Stimulated activated naive CD8-positive, alpha-beta T cell treated with anti-CD3 and anti-CD28 coated beads, Interleukin-15, amount 100 ng/mL, for 72 hours (primary cell): Measurements from ENCODE around the gene ZNF217.
A peak's percentile ranks its signal among the peaks of the same experiment; 100 is the strongest.
"Not testable (repeated sequence)": the region's sequence is repeated elsewhere in the genome, so short reads cannot be mapped to it uniquely, and the experiment has no call there.

Experiments used
- ATAC-seq: fragments of 150-1000 bp; cut with Tn5 transposase; 2 replicates; pipeline ENCODE4 v1.10.0; 2021; ENCODE audit warnings: mild to moderate bottlenecking, moderate library complexity
- DNase-seq, 2 donors: peaks; one replicate each; pipeline ENCODE4 v3.0.0; 2021 to 2022
- H3K27ac Mint-ChIP-seq, 2 donors: one replicate each; pipeline ENCODE4 v1.8.0; 2022; ENCODE audit warnings: mild to moderate bottlenecking in 2 of 2, mixed read lengths in 2 of 2, moderate library complexity in 2 of 2
- H3K27me3 Mint-ChIP-seq: one replicate; pipeline ENCODE4 v1.8.0; 2022; ENCODE audit warnings: mixed read lengths
- H3K4me1 Mint-ChIP-seq: one replicate; pipeline ENCODE4 v1.8.0; 2022; ENCODE audit warnings: mild to moderate bottlenecking, mixed read lengths
- H3K4me3 Mint-ChIP-seq, 2 donors: one replicate each; pipeline ENCODE4 v1.8.0; 2022; ENCODE audit warnings: mild to moderate bottlenecking in 2 of 2, mixed read lengths in 2 of 2, moderate library complexity in 1 of 2
- H3K9me3 Mint-ChIP-seq, 2 donors: one replicate each; pipeline ENCODE4 v1.8.0; 2022; ENCODE audit warnings: mixed read lengths in 2 of 2

The ZNF217 gene

DNA sequence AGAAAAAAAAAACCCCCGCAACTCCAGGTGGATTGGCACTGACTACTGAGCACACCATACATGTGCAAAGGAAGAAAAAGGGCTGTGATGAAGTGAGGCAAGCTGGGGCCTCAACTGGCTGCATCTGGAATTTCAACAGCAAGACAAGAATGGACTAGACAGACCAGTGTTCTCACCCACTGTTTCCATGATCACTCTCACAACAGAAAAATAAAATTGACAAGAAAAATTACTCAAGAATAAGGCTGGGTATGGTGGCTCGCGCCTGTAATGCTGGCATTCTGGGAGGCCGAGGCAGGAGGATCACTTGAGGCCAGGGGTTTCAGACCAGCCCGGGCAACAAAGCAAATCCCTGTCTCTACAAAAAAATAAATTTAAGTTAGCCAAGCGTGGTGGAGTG is 18.8 kb downstream of the ZNF217 start:
- Mint-ChIP-seq H3K4me1 (peaks cover 94% of the 10 kb centered on the region), H3K4me3 (peak overlapping the region; percentile 39 to 65), H3K27ac (peak overlapping the region; percentile 89 to 92), H3K27me3 (no peaks in the 10 kb centered on the region), H3K9me3 (no peaks in the 10 kb centered on the region)
- ATAC-seq (no peak), DNase-seq (no peak)

DNA sequence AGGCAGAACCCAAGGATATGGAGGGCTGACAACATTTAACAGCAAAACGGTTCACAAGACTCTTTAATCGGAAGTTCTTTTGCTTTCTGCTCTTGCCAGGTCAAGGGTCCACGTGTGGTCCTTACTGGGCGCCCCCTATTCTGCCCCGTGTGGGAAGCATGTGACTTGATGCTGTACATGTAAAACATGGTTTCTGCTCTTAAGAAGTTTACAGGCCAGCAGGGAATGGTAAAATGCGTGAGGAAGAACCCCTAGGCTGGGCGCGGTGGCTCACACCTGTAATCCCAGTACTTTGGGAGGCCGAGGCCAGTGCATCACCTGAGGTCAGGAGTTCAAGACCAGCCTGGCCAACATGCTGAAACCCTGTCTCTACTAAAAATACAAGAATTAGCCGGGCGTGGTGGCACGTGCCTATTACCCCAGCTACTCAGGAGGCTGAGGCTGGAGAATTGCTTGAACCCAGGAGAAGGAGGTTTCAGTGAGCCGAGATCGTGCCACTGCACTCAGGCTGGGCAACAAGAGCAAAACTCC is 19.3 kb downstream of the ZNF217 start:
- Mint-ChIP-seq H3K27ac (peak overlapping the region; percentile 89 to 92), H3K4me1 (peaks cover 93% of the 10 kb centered on the region), H3K27me3 (no peaks in the 10 kb centered on the region), H3K9me3 (no peaks in the 10 kb centered on the region), H3K4me3 (peak overlapping the region; percentile 3 to 39)
- DNase-seq, result no peak
- no peak for ATAC-seq

DNA sequence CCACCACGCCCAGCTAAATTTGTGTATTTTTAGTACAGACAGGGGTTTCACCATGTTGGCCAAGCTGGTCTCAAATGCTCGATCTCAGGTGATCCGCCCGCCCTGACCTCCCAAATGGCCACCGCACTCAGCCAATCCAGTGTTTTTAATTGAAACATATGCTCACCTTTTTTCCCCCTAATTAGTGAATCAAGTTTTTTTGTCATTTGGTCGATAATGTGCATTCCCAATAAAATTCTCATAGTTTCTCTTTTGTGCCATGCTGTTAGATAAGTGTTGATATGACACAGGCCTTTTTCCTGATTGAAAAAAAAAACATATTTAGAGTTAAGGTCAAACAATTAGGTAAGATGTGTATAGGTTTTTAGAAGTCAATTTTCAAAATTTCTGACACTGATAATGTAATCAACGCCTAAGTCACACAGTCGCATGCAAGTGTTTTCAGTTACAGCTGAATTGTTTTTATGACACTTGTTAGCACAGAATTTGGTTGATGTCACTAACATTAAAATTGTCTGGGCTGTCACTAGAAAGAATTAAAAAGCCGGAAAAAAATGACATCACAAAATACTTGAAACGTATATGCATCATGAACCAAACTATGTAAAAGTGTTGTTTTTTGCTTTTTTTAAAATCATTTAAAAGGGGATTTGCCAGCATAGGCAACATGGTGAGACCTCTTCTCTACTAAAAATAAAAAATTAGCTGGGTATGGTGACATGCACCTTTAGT is 21.9 kb downstream of the ZNF217 start:
- no peaks in the 10 kb centered on the region for H3K9me3 Mint-ChIP-seq
- peak overlapping the region in 1 of 2 donors; percentile 58 for H3K27ac Mint-ChIP-seq
- peaks cover 70% of the 10 kb centered on the region for H3K4me1 Mint-ChIP-seq
- ATAC-seq, result no peak
- H3K27me3 Mint-ChIP-seq, result no peaks in the 10 kb centered on the region
- H3K4me3 Mint-ChIP-seq, result no peak overlapping the region
- DNase-seq, result no peak

DNA sequence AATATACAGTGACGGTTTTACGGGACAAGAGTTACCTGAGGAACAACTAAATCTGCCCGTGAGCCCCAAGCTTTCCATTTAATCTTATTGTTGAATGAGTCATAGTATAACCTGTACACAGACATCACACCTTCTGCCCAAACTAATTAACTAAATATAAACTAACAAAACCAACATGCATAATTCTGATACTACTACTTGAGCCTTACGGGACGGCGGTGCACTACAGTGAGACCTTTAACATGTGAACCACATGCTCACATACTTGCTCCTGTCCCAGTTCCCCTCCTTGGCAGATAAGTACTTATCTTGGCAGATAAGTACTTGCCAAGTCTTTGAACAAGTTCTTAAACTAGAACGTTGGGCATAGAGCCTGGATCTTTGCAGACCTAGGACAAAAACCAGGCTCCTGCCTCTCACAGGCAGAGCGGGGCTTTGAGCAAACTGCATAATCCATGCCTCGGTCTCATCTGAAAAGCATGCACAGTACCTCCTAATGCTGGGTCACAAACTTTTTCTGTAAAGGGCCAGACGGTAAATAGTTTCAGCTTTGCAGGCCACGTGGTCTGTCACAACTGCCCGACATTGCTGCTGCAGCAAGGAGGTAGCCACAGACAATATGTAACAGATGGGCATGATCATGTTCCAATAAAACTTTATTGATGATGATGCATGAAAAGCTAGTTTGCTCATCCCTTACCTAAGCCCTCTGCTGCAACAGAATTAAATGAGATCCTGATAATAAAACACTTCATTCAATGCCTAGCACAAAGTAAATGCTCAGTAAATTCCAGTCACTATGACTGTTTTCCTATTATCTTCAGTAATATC is 23.0 kb downstream of the ZNF217 start:
- H3K27ac Mint-ChIP-seq, result peak overlapping the region; percentile 27 to 69
- no peaks in the 10 kb centered on the region for H3K9me3 Mint-ChIP-seq
- DNase-seq (no peak), ATAC-seq (peak; percentile 31)
- no peaks in the 10 kb centered on the region for H3K27me3 Mint-ChIP-seq
- H3K4me1 Mint-ChIP-seq, result peaks cover 59% of the 10 kb centered on the region
- H3K4me3 Mint-ChIP-seq, result no peak overlapping the region

DNA sequence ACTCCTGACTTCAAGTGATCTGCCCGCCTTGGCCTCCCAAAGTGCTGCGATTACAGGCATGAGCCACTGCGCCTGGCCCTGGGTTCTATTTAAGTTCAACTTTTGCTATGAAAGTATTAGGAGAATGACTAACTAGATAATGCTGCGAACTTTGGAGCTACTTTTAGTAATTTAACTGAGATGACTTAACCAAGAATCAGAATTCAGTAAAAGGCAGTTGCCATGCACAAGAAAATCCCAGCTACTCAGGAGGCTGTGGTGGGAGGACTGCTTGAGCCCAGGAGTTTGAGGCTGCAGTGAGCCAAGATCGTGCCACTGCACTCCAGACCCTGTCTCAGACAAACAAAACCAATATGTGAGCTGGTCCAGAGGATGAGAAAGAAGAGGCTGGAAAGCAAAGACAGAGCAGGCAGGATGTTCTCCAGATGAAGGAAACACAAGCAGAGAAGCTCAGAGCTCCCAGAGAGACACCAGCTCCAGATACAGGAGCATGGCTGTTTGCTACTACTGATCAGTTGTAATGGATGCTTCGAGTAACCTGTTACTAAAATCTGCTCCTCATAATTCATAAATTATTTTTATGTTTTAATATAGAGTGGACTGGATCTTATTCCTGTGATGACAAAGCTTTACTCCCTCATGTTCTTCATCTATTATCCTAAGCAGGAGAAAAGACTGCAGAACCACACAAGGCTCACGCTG is 23.9 kb downstream of the ZNF217 start:
- ATAC-seq, result no peak
- DNase-seq, result no peak

DNA sequence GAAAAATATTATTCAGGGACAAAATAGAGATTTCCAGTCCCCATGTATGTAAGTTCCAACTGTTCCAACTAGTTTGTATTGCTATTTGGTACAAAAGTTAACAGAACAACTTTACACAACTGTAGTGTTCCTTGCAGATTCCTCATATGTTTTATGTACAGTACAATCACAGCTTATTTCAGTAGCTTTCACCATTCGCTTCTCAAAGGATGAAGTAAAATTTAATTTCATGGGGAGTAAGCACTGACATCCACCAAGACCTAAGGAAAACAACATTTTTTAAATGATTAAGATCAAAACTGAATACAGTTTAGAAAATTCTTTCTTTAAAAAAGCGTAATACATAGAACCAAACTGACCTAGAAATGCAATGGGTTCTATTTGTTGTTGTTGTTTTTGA is 24.6 kb downstream of the ZNF217 start:
- ATAC-seq (no peak), DNase-seq (no peak)
- H3K9me3 Mint-ChIP-seq, result no peaks in the 10 kb centered on the region
- no peaks in the 10 kb centered on the region for H3K27me3 Mint-ChIP-seq
- no peak overlapping the region for H3K4me3 Mint-ChIP-seq
- no peak overlapping the region for H3K27ac Mint-ChIP-seq
- peaks cover 43% of the 10 kb centered on the region for H3K4me1 Mint-ChIP-seq

More for the DNA sequence above, 23.9 kb downstream of the ZNF217 start:
- H3K27me3 Mint-ChIP-seq, result no peaks in the 10 kb centered on the region
- H3K4me1 Mint-ChIP-seq, result peaks cover 50% of the 10 kb centered on the region
- H3K9me3 Mint-ChIP-seq, result no peaks in the 10 kb centered on the region
- no peak overlapping the region for H3K4me3 Mint-ChIP-seq
- H3K27ac Mint-ChIP-seq, result no peak overlapping the region

DNA sequence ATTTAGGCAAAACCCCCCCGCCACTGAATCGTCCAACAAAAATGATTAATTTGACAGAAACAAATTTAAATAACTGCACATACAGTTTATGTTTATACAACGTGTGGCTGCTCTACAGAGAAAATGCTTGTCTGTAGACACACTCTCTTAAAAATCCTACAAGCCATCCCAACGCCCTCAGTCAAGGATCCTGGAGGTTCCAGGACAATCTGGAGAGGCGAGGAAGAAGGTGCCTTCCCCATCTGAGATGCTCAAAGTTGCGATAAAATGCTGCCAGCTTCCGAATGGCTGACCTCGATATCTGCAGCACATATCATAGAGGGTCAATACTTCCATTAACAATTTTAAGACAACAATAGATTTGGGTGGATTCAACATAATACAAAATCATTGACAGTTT is 25.3 kb downstream of the ZNF217 start:
- Mint-ChIP-seq H3K9me3 (no peaks in the 10 kb centered on the region), H3K4me1 (peaks cover 41% of the 10 kb centered on the region), H3K27ac (peak overlapping the region in 1 of 2 donors; percentile 33), H3K27me3 (no peaks in the 10 kb centered on the region), H3K4me3 (no peak overlapping the region)
- ATAC-seq (no peak), DNase-seq (no peak)

DNA sequence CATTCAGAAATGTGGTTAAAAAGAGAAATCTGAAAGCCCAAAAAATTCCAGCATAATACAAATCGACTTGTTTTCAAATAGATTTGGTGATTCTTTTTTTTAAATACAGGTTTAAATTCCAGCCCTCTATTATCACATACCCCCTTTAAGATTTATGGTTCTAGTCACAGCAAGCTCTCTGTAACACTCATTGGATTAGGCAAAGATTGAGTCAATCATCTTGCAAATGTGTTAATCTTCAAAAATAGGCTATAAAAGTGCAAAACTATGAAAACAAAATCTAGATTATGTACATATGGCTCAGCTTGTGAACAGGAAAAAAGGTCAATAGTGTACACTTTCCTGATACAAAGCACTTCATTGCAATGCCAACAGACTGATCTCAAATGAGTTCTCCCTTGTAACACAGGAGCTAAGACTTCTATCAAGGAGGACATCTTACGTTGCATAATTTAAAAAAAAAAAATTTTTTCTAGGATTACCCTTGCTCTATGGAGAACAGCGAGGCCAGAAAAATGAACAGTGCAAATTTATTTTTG is 26.2 kb downstream of the ZNF217 start:
- no peaks in the 10 kb centered on the region for H3K27me3 Mint-ChIP-seq
- no peak for ATAC-seq
- no peak overlapping the region for H3K4me3 Mint-ChIP-seq
- DNase-seq, result no peak
- peaks cover 32% of the 10 kb centered on the region for H3K4me1 Mint-ChIP-seq
- no peak overlapping the region for H3K27ac Mint-ChIP-seq
- no peaks in the 10 kb centered on the region for H3K9me3 Mint-ChIP-seq

GRCh38 chr20:53566623-53567022 is 27.0 kb downstream of the ZNF217 start:
- DNase-seq, H3K9me3 Mint-ChIP-seq, H3K4me3 Mint-ChIP-seq, ATAC-seq, H3K27me3 Mint-ChIP-seq: not testable (repeated sequence)
- peak overlapping the region in 1 of 2 donors; percentile 42 for H3K27ac Mint-ChIP-seq
- H3K4me1 Mint-ChIP-seq, result peaks cover 24% of the 10 kb centered on the region

GRCh38 chr20:53565254-53565653 is 28.4 kb downstream of the ZNF217 start:
- DNase-seq (no peak), ATAC-seq (no peak)
- Mint-ChIP-seq H3K27ac (no peak overlapping the region), H3K27me3 (no peaks in the 10 kb centered on the region), H3K9me3 (no peaks in the 10 kb centered on the region), H3K4me1 (peaks cover 13% of the 10 kb centered on the region), H3K4me3 (no peak overlapping the region)

DNA sequence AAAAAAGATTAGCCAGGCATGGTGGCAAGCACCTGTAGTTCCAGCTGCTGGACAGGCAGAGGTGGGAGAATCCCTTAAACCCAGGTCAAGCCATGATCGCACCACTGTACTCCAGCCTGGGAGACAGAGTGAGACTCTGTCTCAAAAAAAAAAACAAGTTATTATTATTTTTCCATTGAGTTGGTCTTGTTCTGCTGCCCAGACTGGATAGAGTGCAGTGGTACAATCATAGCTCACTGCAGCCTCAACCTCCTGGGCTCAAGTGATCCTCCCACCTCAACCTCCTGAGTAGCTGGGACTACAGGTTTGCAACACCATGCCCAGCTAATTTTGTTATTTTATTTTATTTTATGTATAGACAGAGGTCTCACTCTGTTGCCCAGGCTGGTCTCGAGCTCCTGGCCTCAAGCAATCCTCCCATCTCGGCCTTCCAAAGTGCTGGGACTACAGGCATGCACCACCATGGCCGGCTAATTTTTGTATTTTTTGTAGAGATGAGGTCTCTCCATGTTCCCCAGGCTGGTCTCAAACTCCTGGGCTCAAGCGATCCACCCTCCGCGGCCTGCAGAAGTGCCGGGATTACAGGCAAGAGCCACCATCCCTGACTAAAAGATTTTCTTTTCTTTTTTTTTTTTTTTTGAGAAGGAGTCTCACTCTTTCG is 31.4 kb downstream of the ZNF217 start:
- not testable (repeated sequence) for H3K4me1 Mint-ChIP-seq, H3K4me3 Mint-ChIP-seq, H3K9me3 Mint-ChIP-seq, DNase-seq, ATAC-seq, H3K27me3 Mint-ChIP-seq
- H3K27ac Mint-ChIP-seq, result peak overlapping the region in 1 of 2 donors; percentile 6

GRCh38 chr20:53561505-53561904 is 32.1 kb downstream of the ZNF217 start:
- no peaks in the 10 kb centered on the region for H3K27me3 Mint-ChIP-seq
- no peaks in the 10 kb centered on the region for H3K9me3 Mint-ChIP-seq
- H3K4me3 Mint-ChIP-seq, result no peak overlapping the region
- H3K4me1 Mint-ChIP-seq, result peaks cover 5% of the 10 kb centered on the region
- ATAC-seq (no peak), DNase-seq (no peak)
- H3K27ac Mint-ChIP-seq, result peak overlapping the region in 1 of 2 donors; percentile 6

DNA sequence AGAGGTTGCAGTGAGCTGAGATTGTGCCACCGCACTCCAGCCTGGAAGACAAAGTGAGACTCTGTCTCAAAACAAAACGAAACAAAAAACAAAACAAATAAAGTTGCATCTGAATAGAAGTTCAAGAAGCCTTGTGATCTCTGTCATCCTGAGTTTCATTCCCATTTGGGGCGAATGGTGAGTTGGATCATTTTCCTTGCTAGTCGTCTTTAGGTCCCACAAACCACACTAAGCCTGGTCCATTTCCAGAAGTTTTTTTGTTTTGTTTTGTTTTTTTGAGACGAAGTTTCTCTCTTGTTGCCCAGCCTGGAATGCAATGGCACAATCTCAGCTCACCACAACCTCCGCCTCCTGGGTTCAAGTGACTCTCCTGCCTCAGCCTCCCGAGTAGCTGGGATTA is 33.8 kb downstream of the ZNF217 start:
- no peak for DNase-seq
- no peaks in the 10 kb centered on the region for H3K9me3 Mint-ChIP-seq

DNA sequence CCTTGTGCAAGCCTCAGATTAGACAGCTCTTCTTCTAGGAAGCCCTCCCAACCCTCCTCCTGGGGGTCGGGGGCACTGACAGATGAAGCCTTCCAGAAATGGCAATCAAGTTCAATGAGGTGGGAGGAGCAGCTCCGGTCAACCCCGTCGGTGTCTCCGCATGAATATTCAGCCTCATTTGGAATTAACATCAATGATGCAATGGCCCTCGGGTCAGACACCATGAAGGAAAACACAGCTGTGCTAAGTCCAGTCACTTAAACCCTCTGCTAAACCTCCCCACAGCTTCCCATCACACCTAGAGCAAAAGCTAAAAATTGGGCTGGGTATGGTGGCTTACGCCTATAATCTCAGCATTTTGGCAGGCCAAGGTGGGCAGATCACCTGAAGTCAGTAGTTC is 36.5 kb downstream of the ZNF217 start:
- no peak overlapping the region for H3K4me3 Mint-ChIP-seq
- no peaks in the 10 kb centered on the region for H3K9me3 Mint-ChIP-seq
- no peaks in the 10 kb centered on the region for H3K4me1 Mint-ChIP-seq
- H3K27ac Mint-ChIP-seq, result peak overlapping the region in 1 of 2 donors; percentile 78
- H3K27me3 Mint-ChIP-seq, result no peaks in the 10 kb centered on the region
- ATAC-seq (no peak), DNase-seq (no peak)

More for the DNA sequence above, 33.8 kb downstream of the ZNF217 start:
- Mint-ChIP-seq H3K27ac (peak overlapping the region in 1 of 2 donors; percentile 42), H3K4me3 (no peak overlapping the region), H3K4me1 (peaks cover 5% of the 10 kb centered on the region), H3K27me3 (no peaks in the 10 kb centered on the region)
- ATAC-seq, result no peak
